HepG2 (cell line): ENCODE results near the gene PLCXD1. TPM values are rescaled to one million over a fixed set of nuclear protein-coding genes. Genes with fewer than 3 reads are reported as not detected.

Source experiments
- AFF4 ChIP-seq: sonication (generic); formaldehyde crosslinking; IDR thresholded peaks from 2 replicates; pipeline ENCODE4 v1.4.0; 2020; ENCODE audit warnings: missing genetic modification reagents
- CCDC6 ChIP-seq: sonication (generic); formaldehyde crosslinking; IDR thresholded peaks from 2 replicates; pipeline ENCODE4 v1.8.1; 2022; ENCODE audit warnings: mild to moderate bottlenecking, missing genetic modification reagents, moderate library complexity
- DNMT1 ChIP-seq: sonication (generic); formaldehyde crosslinking; IDR thresholded peaks from 2 replicates; pipeline ENCODE4 v1.5.1; 2020; ENCODE audit warnings: mild to moderate bottlenecking, missing genetic modification reagents
- HNRNPL ChIP-seq: fragments of 200-400 bp; formaldehyde crosslinking; IDR thresholded peaks from 2 replicates; pipeline ENCODE4 v1.6.1; 2017; ENCODE audit warnings: mild to moderate bottlenecking, low read depth, low read length
- KDM5B ChIP-seq: sonication (generic); formaldehyde crosslinking; IDR thresholded peaks from 2 replicates; pipeline ENCODE4 v1.4.0; 2020; ENCODE audit warnings: missing genetic modification reagents, mild to moderate bottlenecking, borderline replicate concordance
- KLF9 ChIP-seq: IDR thresholded peaks from 2 replicates; pipeline ENCODE4 v1.6.1; 2016; ENCODE audit warnings: low read depth
- MAFF ChIP-seq: IDR thresholded peaks from 2 replicates; pipeline ENCODE4 v1.6.1; 2011; ENCODE audit warnings: low read depth, low read length, improper control_type of control experiment
- MTF1 ChIP-seq: sonication (generic); formaldehyde crosslinking; IDR thresholded peaks from 2 replicates; pipeline ENCODE4 v1.5.0; 2020; ENCODE audit warnings: missing genetic modification reagents
- POGZ ChIP-seq: sonication (generic); formaldehyde crosslinking; IDR thresholded peaks from 2 replicates; pipeline ENCODE4 v1.4.0; 2020; ENCODE audit warnings: mild to moderate bottlenecking, missing genetic modification reagents
- RARG ChIP-seq: sonication (generic); formaldehyde crosslinking; IDR thresholded peaks from 2 replicates; pipeline ENCODE4 v1.4.0; 2020; ENCODE audit warnings: low read depth, mild to moderate bottlenecking, missing genetic modification reagents
- SMARCE1 ChIP-seq: fragments of 450-650 bp; IDR thresholded peaks from 2 replicates; pipeline ENCODE4 v1.6.1; 2017; ENCODE audit warnings: borderline replicate concordance
- SSRP1 ChIP-seq: IDR thresholded peaks from 2 replicates; pipeline ENCODE4 v1.6.1; 2016; ENCODE audit warnings: control low read depth
- ZKSCAN8 ChIP-seq: IDR thresholded peaks from 2 replicates; pipeline ENCODE4 v1.6.1; 2016; ENCODE audit warnings: borderline replicate concordance, missing genetic modification reagents, missing compliant biosample characterization
- ZNF251 ChIP-seq: sonication (generic); formaldehyde crosslinking; IDR thresholded peaks from 2 replicates; pipeline ENCODE4 v1.9.0; 2021; ENCODE audit warnings: mild to moderate bottlenecking, missing genetic modification reagents
- ZNF318 ChIP-seq: sonication (generic); formaldehyde crosslinking; IDR thresholded peaks from 2 replicates; pipeline ENCODE4 v1.4.0; 2020; ENCODE audit warnings: mild to moderate bottlenecking, missing genetic modification reagents
- polyA plus RNA-seq, 8 experiments: library from polyadenylated mRNA; depleted of rRNA in 3 of 8; stranded (reverse) in 7 of 8; unstranded in 1 of 8; fragments of >200 nt; fragmentation: Illumina TruSeq in 4 of 8; extraction: Trizol in 4 of 8; gene quantifications; 2 replicates each; pipeline versions ENCODE4 v1.2.1 to v1.2.3, GENCODE V29; 2011 to 2016; ENCODE audit warnings: low read depth in 4 of 8, missing spikeins in 1 of 8, mixed read lengths in 1 of 8; ENCODE audit not compliant: insufficient read depth in 1 of 8
- total RNA-seq, 5 experiments: library from RNA; depleted of rRNA; stranded (reverse); fragments of >200 nt; fragmentation: Illumina TruSeq; extraction: Trizol; gene quantifications; 2 replicates each; pipeline ENCODE4 v1.2.3, GENCODE V29; 2016; ENCODE audit warnings: low read depth in 1 of 5
- TF ChIP-seq, protein P1 (sequence below): sonication (generic); formaldehyde crosslinking; IDR thresholded peaks from 2 replicates; pipeline ENCODE4 v1.5.0; 2020; ENCODE audit warnings: mild to moderate bottlenecking, missing genetic modification reagents

Gene PLCXD1
- total and polyA plus RNA-seq, 2 of the 13 experiments (the other 11 are each of a cell fraction or from before 2014, with no cell fraction given): 87.7 to 153 TPM

- TF ChIP-seq AFF4 (CRISPR knock-in tag) (no peak), SSRP1 (peak; percentile 75; the same call in 1 of the 2 replicates), DNMT1 (CRISPR knock-in tag) (no peak), KLF9 (CRISPR knock-in tag) (no peak), MAFF (no peak), HNRNPL (0 out of 2 replicates have a peak, but pooled peaks have one; percentile 11), ZNF318 (CRISPR knock-in tag) (peak; percentile 28; the same call in 1 of the 2 replicates), SMARCE1 (no peak), ZKSCAN8 (CRISPR knock-in tag) (no peak), RARG (CRISPR knock-in tag) (no peak), POGZ (CRISPR knock-in tag) (no peak), CCDC6 (CRISPR knock-in tag) (no peak), MTF1 (no peak), KDM5B (CRISPR knock-in tag) (no peak), ZNF251 (CRISPR knock-in tag) (no peak)
- TF ChIP-seq, protein P1, sequence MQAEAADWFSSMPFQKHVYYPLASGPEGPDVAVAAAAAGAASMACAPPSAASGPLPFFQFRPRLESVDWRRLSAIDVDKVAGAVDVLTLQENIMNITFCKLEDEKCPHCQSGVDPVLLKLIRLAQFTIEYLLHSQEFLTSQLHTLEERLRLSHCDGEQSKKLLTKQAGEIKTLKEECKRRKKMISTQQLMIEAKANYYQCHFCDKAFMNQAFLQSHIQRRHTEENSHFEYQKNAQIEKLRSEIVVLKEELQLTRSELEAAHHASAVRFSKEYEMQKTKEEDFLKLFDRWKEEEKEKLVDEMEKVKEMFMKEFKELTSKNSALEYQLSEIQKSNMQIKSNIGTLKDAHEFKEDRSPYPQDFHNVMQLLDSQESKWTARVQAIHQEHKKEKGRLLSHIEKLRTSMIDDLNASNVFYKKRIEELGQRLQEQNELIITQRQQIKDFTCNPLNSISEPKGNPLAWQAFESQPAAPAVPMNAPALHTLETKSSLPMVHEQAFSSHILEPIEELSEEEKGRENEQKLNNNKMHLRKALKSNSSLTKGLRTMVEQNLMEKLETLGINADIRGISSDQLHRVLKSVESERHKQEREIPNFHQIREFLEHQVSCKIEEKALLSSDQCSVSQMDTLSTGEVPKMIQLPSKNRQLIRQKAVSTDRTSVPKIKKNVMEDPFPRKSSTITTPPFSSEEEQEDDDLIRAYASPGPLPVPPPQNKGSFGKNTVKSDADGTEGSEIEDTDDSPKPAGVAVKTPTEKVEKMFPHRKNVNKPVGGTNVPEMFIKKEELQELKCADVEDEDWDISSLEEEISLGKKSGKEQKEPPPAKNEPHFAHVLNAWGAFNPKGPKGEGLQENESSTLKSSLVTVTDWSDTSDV (CRISPR knock-in tag): no peak
Measured at GRCh38 chrX:285076-285677, 4.0 kb downstream of the PLCXD1 start (continued).
